Esophagus squamous epithelium (tissue), 4 donors: ENCODE results near the gene RASGRP2.

Source experiments
- CTCF ChIP-seq, 6 experiments: fragments of 450-650 bp in 4 of 6; fragments of 200-600 bp in 2 of 6; sonication (generic) in 2 of 6; IDR thresholded peaks; one replicate each; pipeline ENCODE4 v1.5.1; 2016 to 2019; ENCODE audit warnings: antibody characterized with exemption in 6 of 6, mild to moderate bottlenecking in 4 of 6, moderate library complexity in 4 of 6
- POLR2A ChIP-seq, 4 donors: fragments of 450-650 bp; IDR thresholded peaks; one replicate each; pipeline ENCODE4 v1.6.1; 2017; ENCODE audit warnings: antibody characterized with exemption in 4 of 4, mild to moderate bottlenecking in 4 of 4, moderate library complexity in 3 of 4

GRCh38 chr11:64743591-64744543 is at the start of gene RASGRP2:
- TF ChIP-seq CTCF (IDR thresholded peaks at IDR 0.05) (peak in 5 of 6 experiments; percentile 59 to 91 (median 75)), POLR2A (IDR thresholded peaks at IDR 0.05) (peak in 1 of 4 donors; percentile 46)
